GM21825 (cell line): ENCODE data around the gene DNAJA2.

Experiments used
- ATAC-seq: cut with Tn5 transposase; IDR thresholded peaks from one replicate; pipeline ENCODE4 v1.9.1; 2021; ENCODE audit warnings: mild to moderate bottlenecking, moderate library complexity; ENCODE audit not compliant: unreplicated experiment

The DNAJA2 gene

GRCh38 chr16:46929378-46930332, 43.8 kb downstream of the DNAJA2 start:
- ATAC-seq = peak; percentile 56

GRCh38 chr16:46928811-46929210, 44.7 kb downstream of the DNAJA2 start:
- no peak for ATAC-seq

GRCh38 chr16:46927273-46927672, 46.2 kb downstream of the DNAJA2 start:
- no peak for ATAC-seq

- no peak for ATAC-seq
These were observed 46.8 kb downstream of the DNAJA2 start for GRCh38 chr16:46926470-46927225.

- no peak for ATAC-seq
These were observed 49.1 kb downstream of the DNAJA2 start for GRCh38 chr16:46924402-46924801.

GRCh38 chr16:46923513-46924295, 49.8 kb downstream of the DNAJA2 start:
- no peak for ATAC-seq

GRCh38 chr16:46922239-46922638, 51.2 kb downstream of the DNAJA2 start:
- ATAC-seq = no peak

- ATAC-seq = no peak
These were observed 52.9 kb downstream of the DNAJA2 start for GRCh38 chr16:46920402-46921068.

- peak; percentile 88 for ATAC-seq
These were observed 54.3 kb downstream of the DNAJA2 start for GRCh38 chr16:46918905-46919792.

GRCh38 chr16:46918400-46918799, 55.1 kb downstream of the DNAJA2 start:
- ATAC-seq = no peak

- ATAC-seq = no peak
These were observed 56.5 kb downstream of the DNAJA2 start for GRCh38 chr16:46916980-46917379.

- ATAC-seq = no peak
These were observed 57.9 kb downstream of the DNAJA2 start for GRCh38 chr16:46915483-46916025.

- no peak for ATAC-seq
These were observed 58.8 kb downstream of the DNAJA2 start for GRCh38 chr16:46914556-46915201.

GRCh38 chr16:46911650-46912049, 61.8 kb downstream of the DNAJA2 start:
- ATAC-seq = no peak

- ATAC-seq = peak; percentile 48
These were observed 62.4 kb downstream of the DNAJA2 start for GRCh38 chr16:46911038-46911437.

GRCh38 chr16:46908540-46909372, 64.7 kb downstream of the DNAJA2 start:
- no peak for ATAC-seq

GRCh38 chr16:46907061-46907774, 66.3 kb downstream of the DNAJA2 start:
- ATAC-seq = no peak
